IMR-90 (cell line): ENCODE data around the gene NAIF1. TPM values are rescaled to one million over a fixed set of nuclear protein-coding genes. Genes with fewer than 3 reads are reported as not detected.

Experiments used
- ATAC-seq: fragments of 200-7000 bp; cut with Tn5 transposase; 2 replicates; pipeline ENCODE4 v1.9.1; 2020; ENCODE audit warnings: low read depth, mild to moderate bottlenecking, moderate library complexity
- BruUV-seq: library from RNA; stranded (reverse); fragments of 400-500 nt; replicated peaks from 2 replicates; lab custom pipeline; 2021; lab: Mats Ljungman, UMichigan
- CTCF ChIA-PET: fragments of 300-600 bp; formaldehyde crosslinking; extraction: SDS; loops from one replicate; lab custom pipeline; 2021; ENCODE audit warnings: antibody characterized with exemption; lab: Yijun Ruan, JAX
- POLR2A ChIA-PET: fragments of 300-600 bp; sonication (Branson Sonifier 250); formaldehyde crosslinking; loops from one replicate; lab custom pipeline; 2022; ENCODE audit warnings: antibody characterized with exemption; ENCODE audit not compliant: unreplicated experiment; lab: Charles Lee
- DNase-seq: peaks from one replicate; pipeline ENCODE4 v3.0.0; 2013
- H2AFZ ChIP-seq: replicated peaks from 2 replicates; pipeline ENCODE3; 2013; ENCODE audit warnings: low read length, mild to moderate bottlenecking; ENCODE audit not compliant: poor library complexity
- H2AK5ac ChIP-seq: 2 replicates; pipeline ENCODE4 v1.6.1; 2013; ENCODE audit warnings: low read depth, low read length, inconsistent platforms
- H2AK9ac ChIP-seq: replicated peaks from 2 replicates; pipeline ENCODE3; 2013; ENCODE audit warnings: mild to moderate bottlenecking, low read depth, low read length, moderate library complexity; ENCODE audit not compliant: poor library complexity
- H2BK120ac ChIP-seq: 2 replicates; pipeline ENCODE4 v1.6.1; 2013; ENCODE audit warnings: low read depth, low read length, inconsistent platforms
- H2BK15ac ChIP-seq: 3 replicates; pipeline ENCODE4 v1.6.1; 2013; ENCODE audit warnings: low read depth, low read length, inconsistent platforms
- H2BK20ac ChIP-seq: 2 replicates; pipeline ENCODE4 v1.6.1; 2013; ENCODE audit warnings: low read depth, mild to moderate bottlenecking, inconsistent platforms, low read length, moderate library complexity
- H2BK5ac ChIP-seq: 2 replicates; pipeline ENCODE4 v1.6.1; 2013; ENCODE audit warnings: mild to moderate bottlenecking, low read depth, low read length, inconsistent platforms; ENCODE audit not compliant: poor library complexity, severe bottlenecking
- H3K14ac ChIP-seq: replicated peaks from 2 replicates; pipeline ENCODE4 v1.6.1; 2013; ENCODE audit warnings: low read depth, low read length, inconsistent platforms
- H3K18ac ChIP-seq: 2 replicates; pipeline ENCODE4 v1.6.1; 2013; ENCODE audit warnings: low read depth, low read length, control low read depth
- H3K23ac ChIP-seq: 2 replicates; pipeline ENCODE4 v1.6.1; 2013; ENCODE audit warnings: low read depth, low read length, inconsistent platforms
- H3K27ac ChIP-seq: 2 replicates; pipeline ENCODE4 v1.5.1; 2013; ENCODE audit warnings: mild to moderate bottlenecking, control low read depth, low read length; ENCODE audit not compliant: insufficient read depth
- H3K27me3 ChIP-seq: 2 replicates; pipeline ENCODE4 v1.6.1; 2013; ENCODE audit warnings: low read length; ENCODE audit not compliant: control insufficient read depth, insufficient read depth
- H3K36me3 ChIP-seq: 2 replicates; pipeline ENCODE4 v1.6.1; 2013; ENCODE audit warnings: low read length, mixed read lengths; ENCODE audit not compliant: control insufficient read depth, insufficient read depth
- H3K4ac ChIP-seq: 2 replicates; pipeline ENCODE4 v1.6.1; 2013; ENCODE audit warnings: low read depth, low read length, inconsistent platforms
- H3K4me1 ChIP-seq: 2 replicates; pipeline ENCODE4 v1.6.1; 2013; ENCODE audit warnings: low read length, mixed read lengths; ENCODE audit not compliant: control insufficient read depth, insufficient read depth
- H3K4me2 ChIP-seq: 2 replicates; pipeline ENCODE4 v1.6.1; 2013; ENCODE audit warnings: low read depth, mild to moderate bottlenecking, control low read depth, low read length, moderate library complexity
- H3K4me3 ChIP-seq: 2 replicates; pipeline ENCODE4 v1.5.1; 2013; ENCODE audit warnings: low read depth, mild to moderate bottlenecking, control low read depth, low read length, moderate library complexity; ENCODE audit not compliant: insufficient read depth
- H3K56ac ChIP-seq: 2 replicates; pipeline ENCODE4 v1.6.1; 2013; ENCODE audit warnings: low read length, inconsistent platforms; ENCODE audit not compliant: insufficient read depth; ENCODE audit errors: extremely low read depth
- H3K79me1 ChIP-seq, 2 experiments: 2 replicates each; pipeline ENCODE4 v1.6.1; 2013; ENCODE audit warnings: low read length in 2 of 2, inconsistent platforms in 1 of 2, low read depth in 1 of 2
- H3K9ac ChIP-seq: 2 replicates; pipeline ENCODE4 v1.6.1; 2013; ENCODE audit warnings: low read depth, low read length, control low read depth
- H3K9me1 ChIP-seq: 2 replicates; pipeline ENCODE4 v1.6.1; 2013; ENCODE audit warnings: low read length, inconsistent platforms; ENCODE audit not compliant: insufficient read depth
- H3K9me3 ChIP-seq: 2 replicates; pipeline ENCODE4 v1.6.1; 2013; ENCODE audit warnings: low read length; ENCODE audit not compliant: control insufficient read depth, insufficient read depth
- H4K20me1 ChIP-seq: 2 replicates; pipeline ENCODE4 v1.6.1; 2013; ENCODE audit warnings: low read length, inconsistent platforms; ENCODE audit not compliant: insufficient read depth
- H4K5ac ChIP-seq: 2 replicates; pipeline ENCODE4 v1.6.1; 2013; ENCODE audit warnings: mild to moderate bottlenecking, low read depth, low read length, control low read depth
- H4K8ac ChIP-seq, 2 experiments: 2 replicates each; pipeline ENCODE4 v1.6.1; 2013; ENCODE audit warnings: low read depth in 2 of 2, low read length in 2 of 2, control low read depth in 1 of 2, inconsistent platforms in 1 of 2
- H4K91ac ChIP-seq: 2 replicates; pipeline ENCODE4 v1.6.1; 2013; ENCODE audit warnings: low read depth, low read length, inconsistent platforms; ENCODE audit not compliant: insufficient read depth
- MAFK ChIP-seq: IDR thresholded peaks from 2 replicates; pipeline ENCODE4 v1.6.1; 2012; ENCODE audit warnings: low read depth, low read length, improper control_type of control experiment
- POLR2A ChIP-seq: IDR thresholded peaks from 2 replicates; pipeline ENCODE4 v1.6.1; 2012; ENCODE audit warnings: mild to moderate bottlenecking, low read depth, low read length
- RFX5 ChIP-seq: IDR thresholded peaks from 2 replicates; pipeline ENCODE4 v1.8.0; 2012; ENCODE audit warnings: low read depth, mild to moderate bottlenecking, low read length, moderate library complexity
- WGBS, 2 experiments: methylation state at CpG; one replicate each; pipeline versions ENCODE4 v1.1.5 to v1.1.7; 2013; ENCODE audit warnings: missing lambda C conversion rate in 2 of 2; ENCODE audit not compliant: insufficient read length in 1 of 2; ENCODE audit errors: extremely low coverage in 2 of 2; 5-methylcytosine and 5-hydroxymethylcytosine counted together
- dilution Hi-C: fragments of 300-500 bp; cut with HindIII; formaldehyde crosslinking; loops from one replicate; pipeline ENCODE4 v1.14.3; 2018; ENCODE audit warnings: low sequenced_read_pairs; ENCODE audit not compliant: unreplicated experiment
- in situ Hi-C: fragments of 300-500 bp; cut with MboI; formaldehyde crosslinking; loops from 3 replicates; pipeline ENCODE4 v1.14.3; 2019; ENCODE audit warnings: low sequenced_read_pairs, inconsistent platforms, mixed read lengths
- intact Hi-C: fragments of 100-400 bp; cut with micrococcal nuclease; formaldehyde crosslinking; loops from 2 replicates; pipeline ENCODE4 v1.10.0; 2022
- polyA plus RNA-seq, 3 experiments: library from polyadenylated mRNA; depleted of rRNA; stranded (reverse); fragments of >200 nt; gene quantifications; 2 replicates each; pipeline ENCODE4 v1.2.3, GENCODE V29; 2012; ENCODE audit warnings: low replicate concordance in 1 of 3
- total RNA-seq: library from RNA; depleted of rRNA; stranded (reverse); fragments of >200 nt; gene quantifications from 2 replicates; pipeline ENCODE4 v1.2.3, GENCODE V29; 2012

Gene NAIF1
- total and polyA plus RNA-seq, 2 of the 4 experiments (the other 2 are of a cell fraction), result 9.7 to 10.1 TPM

DNA sequence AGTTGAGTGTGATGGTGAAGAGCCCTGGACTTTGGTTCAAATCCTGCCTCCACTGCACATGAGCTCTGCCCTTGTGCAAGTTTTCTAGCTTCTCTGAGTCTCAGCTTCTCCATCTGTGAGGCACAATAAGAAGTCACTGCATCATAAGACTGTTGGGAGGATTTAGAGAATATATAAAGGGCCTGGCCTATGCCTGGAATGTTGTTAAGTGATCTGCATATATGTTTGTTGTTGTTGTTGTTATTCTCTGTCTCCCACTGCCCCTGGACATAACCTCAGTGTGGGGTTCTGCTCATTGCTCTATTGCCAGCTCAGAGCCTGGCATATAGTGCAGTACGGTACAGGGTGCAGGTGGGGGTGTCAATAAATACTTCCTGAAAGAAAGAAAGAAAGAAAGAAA is 46.0 kb downstream of the NAIF1 start:
- in situ Hi-C loops, result no loop called here
- no peak for TF ChIP-seq POLR2A
- no peak for TF ChIP-seq MAFK
- no peak for TF ChIP-seq RFX5

More for the DNA sequence above, 46.0 kb downstream of the NAIF1 start:
- H3K18ac ChIP-seq, result no peak overlapping the region
- H4K91ac ChIP-seq, result no peak overlapping the region
- H2BK5ac ChIP-seq, result no peak overlapping the region
- no peak overlapping the region for H2AK9ac ChIP-seq
- ATAC-seq (no peak), DNase-seq (no peak)
- H3K4me3 ChIP-seq, result no peak overlapping the region
- no peak overlapping the region for H2BK20ac ChIP-seq
- H3K9me1 ChIP-seq, result 0 out of 2 replicates have a peak, but pooled peaks cover 2% of the 10 kb centered on the region
- H3K9ac ChIP-seq, result no peak overlapping the region
- no peak overlapping the region for H3K4ac ChIP-seq
- ChIA-PET POLR2A (no interaction called here), CTCF (no interaction called here)
- no peaks in the 10 kb centered on the region for H3K9me3 ChIP-seq
- H2AFZ ChIP-seq, result no peak overlapping the region
- no peak overlapping the region for H3K14ac ChIP-seq
- no peak overlapping the region for H3K27ac ChIP-seq
- H3K4me1 ChIP-seq, result no peaks in the 10 kb centered on the region
- no peak overlapping the region for H3K56ac ChIP-seq
- H3K27me3 ChIP-seq, result peaks cover 2% of the 10 kb centered on the region; the same call in 1 of the 2 replicates
- H2BK120ac ChIP-seq, result no peak overlapping the region
- no peaks in the 10 kb centered on the region for H3K36me3 ChIP-seq
- no peaks in the 10 kb centered on the region for H4K20me1 ChIP-seq
- H2BK15ac ChIP-seq, result no peak overlapping the region
- no TSS peak for BruUV-seq
- no peak overlapping the region for H3K23ac ChIP-seq
- no peak overlapping the region for H4K8ac ChIP-seq
- dilution Hi-C loops (no loop called here), intact Hi-C loops (no loop called here)
- 100% methylated on average over 1 of the region's 1 CpG; no CpG with 5 or more reads in 1 of the 2 experiments for WGBS, 2 experiments
- no peak overlapping the region for H4K5ac ChIP-seq
- no peaks in the 10 kb centered on the region for H3K79me1 ChIP-seq
- no peak overlapping the region for H3K4me2 ChIP-seq
- H2AK5ac ChIP-seq, result no peak overlapping the region
